Stomach (tissue), 4 donors: ENCODE results near the gene CTAGE9.

Source experiments
- CTCF ChIP-seq, 7 experiments: fragments of 450-650 bp in 4 of 7; fragments of 200-600 bp in 3 of 7; sonication (generic) in 3 of 7; IDR thresholded peaks; one replicate each; pipeline ENCODE4 v1.5.1; 2016 to 2019; ENCODE audit warnings: antibody characterized with exemption in 7 of 7, control low read depth in 2 of 7, mild to moderate bottlenecking in 1 of 7
- EP300 ChIP-seq: sonication (generic); formaldehyde crosslinking; IDR thresholded peaks from one replicate; pipeline ENCODE4 v1.6.1; 2017; ENCODE audit warnings: antibody characterized with exemption

- TF ChIP-seq CTCF (IDR thresholded peaks at IDR 0.05) (no peak), EP300 (no peak)
These were observed 28.4 kb downstream of the CTAGE9 start for GRCh38 chr6:131682442-131682841.
